SK-N-MC (cell line): ENCODE data around the gene CD79B.

ENCODE experiments used
- DNase-seq: peaks from one replicate; pipeline ENCODE4 v3.0.0-alpha.2; 2011; ENCODE audit warnings: low read depth, low spot score
- H3K27ac ChIP-seq: fragments of 200-600 bp; sonication (generic); 2 replicates; pipeline ENCODE4 v1.5.1; 2016; ENCODE audit warnings: mixed run types
- H3K36me3 ChIP-seq: fragments of 200-600 bp; sonication (generic); 2 replicates; pipeline ENCODE4 v1.6.1; 2017; ENCODE audit warnings: antibody characterized with exemption, low read length, mixed read lengths; ENCODE audit not compliant: insufficient read depth
- H3K4me3 ChIP-seq: fragments of 200-600 bp; sonication (generic); 2 replicates; pipeline ENCODE4 v1.5.1; 2016
- H3K9ac ChIP-seq: fragments of 200-600 bp; sonication (generic); 2 replicates; pipeline ENCODE4 v1.8.0; 2017; ENCODE audit warnings: mixed run types, mixed read lengths; ENCODE audit not compliant: insufficient read length
- H3K9me3 ChIP-seq: fragments of 200-600 bp; sonication (generic); 2 replicates; pipeline ENCODE4 v1.6.1; 2017; ENCODE audit warnings: low read depth, mild to moderate bottlenecking, antibody characterized with exemption, low read length, moderate library complexity, mixed read lengths
- EZH2 ChIP-seq: fragments of 200-600 bp; sonication (generic); IDR thresholded peaks from one replicate; pipeline ENCODE4 v1.6.1; 2017; ENCODE audit warnings: antibody characterized with exemption
- FOXP2 ChIP-seq: optimal IDR thresholded peaks from 2 replicates; pipeline ENCODE3; 2011; ENCODE audit warnings: mild to moderate bottlenecking, moderate library complexity; ENCODE audit not compliant: insufficient read depth; ENCODE audit errors: extremely low read length, control extremely low read depth
- POLR2AphosphoS5 ChIP-seq: IDR thresholded peaks from 2 replicates; pipeline ENCODE4 v1.6.1; 2012; ENCODE audit warnings: mild to moderate bottlenecking, low read depth, low read length, borderline replicate concordance

The CD79B gene

DNA sequence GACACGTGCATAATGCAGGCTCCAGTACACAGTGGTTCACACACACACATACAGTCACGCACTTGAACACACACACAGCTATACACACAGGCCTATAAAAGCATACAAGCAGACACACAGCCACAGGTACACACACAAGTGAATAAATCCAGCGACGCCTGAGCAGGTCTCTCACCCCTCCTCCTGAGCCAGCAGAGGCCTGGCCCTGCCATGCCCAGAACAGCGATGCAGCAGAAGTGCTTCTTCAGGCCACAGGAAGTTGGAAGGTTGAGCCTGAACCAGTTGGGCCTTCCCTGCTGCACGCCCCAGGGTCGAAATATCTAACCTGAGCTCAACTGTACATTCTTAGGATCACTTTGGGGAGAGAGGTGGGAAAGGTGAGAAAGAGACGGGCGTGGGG, 7.3 kb upstream of the CD79B start:
- Histone ChIP-seq H3K27ac (no peak overlapping the region), H3K36me3 (no peaks in the 10 kb centered on the region), H3K9ac (no peak overlapping the region), H3K9me3 (no peaks in the 10 kb centered on the region), H3K4me3 (no peak overlapping the region)
- TF ChIP-seq POLR2AphosphoS5 (no peak), FOXP2 (no peak)
- no peak for DNase-seq

DNA sequence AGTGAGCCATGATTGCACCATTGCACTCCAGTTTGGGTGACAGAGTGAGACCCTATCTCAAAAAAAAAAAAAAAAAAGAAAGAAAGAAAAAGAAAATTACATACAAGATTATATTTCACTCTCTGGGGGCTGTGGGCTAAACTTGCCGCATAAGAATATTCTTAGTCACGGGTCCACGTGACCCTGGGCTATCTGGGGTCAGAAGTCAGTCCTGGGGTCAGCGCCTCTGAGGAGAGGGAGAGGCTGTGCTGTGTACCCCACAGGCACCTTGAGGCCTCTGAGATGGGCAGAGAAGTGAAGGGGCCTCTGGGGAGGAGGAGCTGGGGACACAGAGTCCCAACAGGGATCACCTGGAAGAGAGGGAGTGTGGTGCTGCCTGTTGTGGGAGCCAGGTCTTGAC, 5.8 kb upstream of the CD79B start:
- Histone ChIP-seq H3K36me3 (no peaks in the 10 kb centered on the region), H3K9ac (no peak overlapping the region), H3K9me3 (no peaks in the 10 kb centered on the region), H3K27ac (no peak overlapping the region), H3K4me3 (no peak overlapping the region)
- no peak for DNase-seq
- TF ChIP-seq FOXP2 (no peak), POLR2AphosphoS5 (no peak), EZH2 (no peak)

DNA sequence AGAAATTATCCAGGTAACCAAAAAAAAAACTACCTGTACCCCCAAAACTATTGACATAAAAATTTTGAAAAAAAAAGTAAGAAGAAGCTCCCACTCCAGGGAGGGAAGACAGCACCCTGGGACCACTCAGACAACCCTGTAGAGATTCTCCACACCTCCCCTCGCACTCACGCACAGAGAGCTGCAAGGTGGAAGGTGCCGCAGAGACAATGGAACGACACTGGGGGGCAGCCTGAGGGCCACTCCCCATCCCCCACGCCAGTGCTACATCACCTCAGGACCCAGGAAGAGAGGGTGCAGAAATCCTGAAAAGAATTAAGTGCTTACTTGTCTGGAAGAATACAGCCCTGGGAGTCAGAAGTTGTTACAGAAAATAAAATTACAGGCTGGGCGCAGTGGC, 5.2 kb upstream of the CD79B start:
- Histone ChIP-seq H3K9me3 (no peaks in the 10 kb centered on the region), H3K36me3 (no peaks in the 10 kb centered on the region), H3K4me3 (no peak overlapping the region), H3K27ac (no peak overlapping the region), H3K9ac (no peak overlapping the region)
- DNase-seq = no peak
- TF ChIP-seq POLR2AphosphoS5 (no peak), EZH2 (no peak), FOXP2 (no peak)

DNA sequence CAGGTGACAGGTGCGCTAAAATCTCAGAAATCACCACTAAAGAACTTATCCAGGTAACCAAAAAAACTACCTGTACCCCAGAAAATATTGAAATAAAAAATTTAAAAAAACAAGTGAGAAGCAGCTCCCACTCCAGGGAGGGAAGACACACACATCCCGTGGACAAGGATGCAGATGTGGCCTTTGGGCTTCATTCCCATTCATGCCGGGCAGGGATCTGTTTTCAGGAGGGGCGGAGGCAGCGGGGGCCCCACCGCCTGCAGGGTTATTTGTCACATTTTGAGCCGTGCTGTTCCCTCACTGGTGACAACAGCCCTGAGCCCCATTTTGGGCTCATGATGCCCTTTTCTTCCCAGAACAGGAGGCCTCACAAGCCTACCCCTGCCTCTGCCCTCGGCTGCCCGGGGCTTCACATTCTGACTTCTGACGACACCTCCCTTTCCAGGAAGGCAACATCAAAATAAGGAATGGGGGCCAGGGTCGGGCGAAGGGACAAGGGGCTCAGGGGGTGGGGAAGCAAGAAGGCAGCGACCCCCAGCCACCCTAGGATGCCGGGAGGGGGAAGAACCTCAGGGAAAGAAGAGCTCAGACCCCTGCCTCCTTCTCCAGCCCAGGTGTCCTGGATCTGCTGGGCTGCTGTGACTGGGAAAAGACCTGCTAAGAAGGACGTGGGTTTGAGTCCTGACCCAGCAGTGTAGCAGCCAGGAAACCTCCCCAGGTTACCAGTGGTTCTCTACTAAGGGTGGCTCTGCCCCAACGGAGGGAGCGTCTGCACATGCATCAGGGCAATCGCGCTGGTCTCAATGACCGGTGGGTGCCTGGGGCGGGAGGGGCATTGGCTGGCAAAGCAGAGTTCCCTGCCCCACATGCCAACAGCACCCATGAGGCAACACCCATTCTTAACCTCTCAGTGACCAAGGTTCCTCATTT, 2.3 kb upstream of the CD79B start:
- no peak overlapping the region for H3K9ac ChIP-seq
- no peaks in the 10 kb centered on the region for H3K36me3 ChIP-seq
- no peak overlapping the region for H3K27ac ChIP-seq
- H3K4me3 ChIP-seq = no peak overlapping the region
- TF ChIP-seq POLR2AphosphoS5 = no peak
- no peak for TF ChIP-seq FOXP2
- TF ChIP-seq EZH2 = no peak
- H3K9me3 ChIP-seq = no peaks in the 10 kb centered on the region
- no peak for DNase-seq

DNA sequence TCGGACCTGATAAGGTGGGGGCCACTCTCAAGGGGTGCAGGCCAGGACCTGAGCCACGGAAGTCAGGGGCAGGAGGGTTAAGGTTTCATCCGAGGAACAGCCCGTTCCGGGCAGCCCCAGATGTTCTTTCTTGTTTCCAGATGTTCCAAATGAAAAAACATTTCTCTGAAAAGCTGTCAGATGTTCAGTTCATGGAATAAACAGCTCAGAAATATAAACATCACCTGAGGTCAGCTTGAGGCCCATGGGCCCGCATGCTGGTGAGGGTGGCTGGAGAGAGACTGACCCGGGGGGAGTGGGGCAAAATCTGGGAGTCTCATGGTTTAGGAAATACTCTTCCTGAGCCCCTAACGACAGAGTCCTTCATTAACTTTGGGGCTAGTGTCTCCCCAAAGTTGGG, 1.5 kb upstream of the CD79B start:
- TF ChIP-seq POLR2AphosphoS5 (no peak), FOXP2 (no peak), EZH2 (no peak)

DNA sequence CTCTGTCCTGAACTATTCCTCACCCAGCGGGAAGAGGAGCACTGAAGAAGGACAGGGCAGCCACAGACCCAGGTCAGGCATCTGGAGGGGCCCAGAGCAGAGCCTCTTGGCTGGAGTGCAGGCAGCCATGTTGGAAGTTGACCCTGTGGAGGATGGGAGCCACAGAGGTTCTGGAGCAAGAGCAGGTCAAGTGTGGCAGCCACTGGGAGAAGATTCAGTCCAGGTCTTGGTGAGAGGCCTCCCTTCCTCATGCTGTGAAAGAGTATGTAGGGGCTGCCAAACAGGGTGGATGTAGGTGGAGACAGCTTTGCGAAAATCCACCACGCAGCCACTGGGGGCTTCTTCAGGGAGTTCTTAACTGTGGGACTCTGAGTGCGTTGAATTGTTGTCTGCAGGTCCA, 590 bp upstream of the CD79B start:
- DNase-seq = no peak
- Histone ChIP-seq H3K9ac (no peak overlapping the region), H3K36me3 (no peaks in the 10 kb centered on the region), H3K27ac (no peak overlapping the region), H3K9me3 (no peaks in the 10 kb centered on the region), H3K4me3 (no peak overlapping the region)
- TF ChIP-seq FOXP2 (no peak), EZH2 (no peak), POLR2AphosphoS5 (no peak)

More for the DNA sequence above, 1.5 kb upstream of the CD79B start:
- H3K27ac ChIP-seq = no peak overlapping the region
- H3K36me3 ChIP-seq = no peaks in the 10 kb centered on the region
- no peak overlapping the region for H3K9ac ChIP-seq
- no peak overlapping the region for H3K4me3 ChIP-seq
- no peaks in the 10 kb centered on the region for H3K9me3 ChIP-seq
- DNase-seq = no peak

DNA sequence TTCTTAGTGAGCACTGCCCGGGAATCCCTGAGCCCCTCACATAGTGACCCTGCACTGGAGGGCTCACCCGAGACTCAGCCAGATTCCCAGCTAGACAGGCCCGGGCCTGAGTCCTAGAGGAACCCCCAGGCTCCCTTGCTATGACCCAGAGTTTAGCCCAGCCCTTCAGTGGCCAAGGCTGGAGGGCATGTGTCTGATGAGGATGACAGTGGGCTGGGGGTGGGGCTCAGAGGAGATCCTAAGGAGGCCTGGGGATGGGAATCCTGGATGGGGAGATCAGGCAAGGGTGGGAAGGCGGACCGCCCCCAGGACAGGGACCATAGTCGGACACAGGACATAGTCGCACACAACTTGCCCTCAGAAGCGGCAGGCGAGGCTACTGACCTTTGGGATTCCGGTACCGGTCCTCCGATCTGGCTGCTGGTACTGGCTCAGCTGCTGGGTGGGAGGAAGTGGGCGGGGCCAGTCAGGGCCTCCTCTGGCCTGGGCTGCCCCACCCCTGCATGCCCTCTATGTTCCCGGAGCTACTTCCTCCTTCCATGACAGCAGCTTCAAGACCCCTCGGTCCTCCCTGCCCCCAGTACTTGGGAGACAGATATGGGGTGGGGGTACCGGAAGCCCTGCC, 1.1 kb downstream of the CD79B start:
- H3K27ac ChIP-seq = no peak overlapping the region
- H3K4me3 ChIP-seq = no peak overlapping the region
- H3K36me3 ChIP-seq = no peaks in the 10 kb centered on the region
- H3K9ac ChIP-seq = no peak overlapping the region
- TF ChIP-seq POLR2AphosphoS5 (no peak), FOXP2 (no peak), EZH2 (no peak)
- DNase-seq = no peak
- no peaks in the 10 kb centered on the region for H3K9me3 ChIP-seq

DNA sequence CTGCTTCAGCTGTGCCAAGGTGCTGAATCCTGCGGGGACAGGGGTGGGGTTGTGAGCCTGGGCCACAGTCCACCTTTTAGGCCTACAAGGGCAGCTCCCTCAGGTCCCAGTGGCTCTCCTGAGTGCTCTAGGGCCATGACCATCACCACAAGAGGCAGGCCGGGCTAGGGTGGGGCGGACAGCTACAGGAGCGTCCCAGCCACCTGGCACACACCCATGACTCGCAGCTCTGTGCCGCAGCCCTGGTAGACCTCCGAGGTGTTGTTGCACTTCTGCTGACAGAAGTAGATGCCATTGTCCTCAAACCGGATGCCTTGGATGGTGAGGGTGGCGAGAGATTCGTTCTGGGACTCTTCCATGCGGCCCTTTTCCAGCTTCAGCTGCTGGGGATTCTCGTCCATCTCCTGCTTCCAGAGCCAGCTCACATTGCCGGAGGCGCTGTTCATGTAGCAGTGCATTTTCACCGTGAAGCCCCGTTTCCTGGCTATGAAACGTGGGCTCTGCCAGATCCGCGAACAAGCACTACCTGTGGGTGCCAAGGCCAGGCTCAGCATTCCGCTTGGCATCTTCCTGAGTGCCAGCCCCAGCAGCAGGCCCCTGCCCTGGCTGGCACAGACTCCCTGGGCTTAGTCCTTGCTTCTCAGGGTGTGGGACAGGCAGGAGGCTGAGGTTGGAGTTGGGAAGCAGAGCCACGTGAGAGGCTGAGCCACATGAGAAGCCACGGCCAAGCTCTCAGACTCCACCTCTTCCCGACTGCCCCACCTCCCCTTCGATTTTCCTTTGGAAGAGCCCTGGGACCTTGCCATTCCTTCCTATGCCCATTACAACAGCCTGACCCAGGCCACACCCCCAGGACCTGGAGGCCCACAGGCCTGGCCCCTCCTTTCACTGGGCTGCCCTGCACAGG, 2.0 kb downstream of the CD79B start:
- Histone ChIP-seq H3K27ac (no peak overlapping the region), H3K4me3 (no peak overlapping the region), H3K9me3 (no peaks in the 10 kb centered on the region), H3K9ac (no peak overlapping the region), H3K36me3 (no peaks in the 10 kb centered on the region)
- TF ChIP-seq EZH2 = no peak
- no peak for DNase-seq
